OCI-LY7 (cell line): ENCODE data around the gene COL5A1. TPM values are rescaled to one million over a fixed set of nuclear protein-coding genes. Genes with fewer than 3 reads are reported as not detected.

ENCODE experiments used
- BruUV-seq: library from RNA; stranded (reverse); fragments of 400-500 nt; replicated peaks from 2 replicates; lab custom pipeline; 2021; lab: Mats Ljungman, UMichigan
- CTCF ChIA-PET: fragments of 300-600 bp; sonication (Branson Sonifier 250); formaldehyde crosslinking; loops from one replicate; lab custom pipeline; 2022; ENCODE audit warnings: antibody characterized with exemption; ENCODE audit not compliant: unreplicated experiment; lab: Charles Lee
- POLR2A ChIA-PET: fragments of 300-600 bp; sonication (Branson Sonifier 250); formaldehyde crosslinking; loops from one replicate; lab custom pipeline; 2022; ENCODE audit warnings: antibody characterized with exemption; lab: Charles Lee
- DNase-seq: peaks from one replicate; pipeline ENCODE4 v3.0.0-alpha.2; 2015; ENCODE audit warnings: low spot score
- H2AFZ ChIP-seq: fragments of 200-600 bp; sonication (generic), shearing (Covaris generic); 2 replicates; pipeline ENCODE4 v1.6.1; 2014; ENCODE audit warnings: mild to moderate bottlenecking, antibody characterized with exemption, low read length, moderate library complexity
- H3K27ac ChIP-seq: fragments of 200-600 bp; sonication (generic); 2 replicates; pipeline ENCODE4 v1.5.1; 2014; ENCODE audit warnings: mixed run types, low read depth, mild to moderate bottlenecking, moderate library complexity, low read length, inconsistent platforms; ENCODE audit not compliant: poor library complexity, severe bottlenecking
- H3K36me3 ChIP-seq: fragments of 200-600 bp; sonication (generic); 2 replicates; pipeline ENCODE4 v1.6.1; 2014; ENCODE audit warnings: mild to moderate bottlenecking, antibody characterized with exemption, low read length, moderate library complexity, mixed read lengths; ENCODE audit not compliant: insufficient read depth
- H3K4me1 ChIP-seq: fragments of 200-600 bp; sonication (generic); 2 replicates; pipeline ENCODE4 v1.5.1; 2014; ENCODE audit warnings: mild to moderate bottlenecking, low read length; ENCODE audit not compliant: insufficient read depth, poor library complexity, severe bottlenecking
- H3K4me2 ChIP-seq: fragments of 200-600 bp; sonication (generic); 2 replicates; pipeline ENCODE4 v1.6.1; 2014; ENCODE audit warnings: mild to moderate bottlenecking, low read length
- H3K4me3 ChIP-seq: fragments of 200-600 bp; sonication (generic); 2 replicates; pipeline ENCODE4 v1.5.1; 2014; ENCODE audit warnings: mild to moderate bottlenecking, low read depth, low read length; ENCODE audit not compliant: poor library complexity, severe bottlenecking
- H3K79me2 ChIP-seq: fragments of 200-600 bp; sonication (generic); 2 replicates; pipeline ENCODE4 v1.6.1; 2016; ENCODE audit warnings: low read depth, mild to moderate bottlenecking, low read length, moderate library complexity, mixed read lengths; ENCODE audit not compliant: insufficient read depth
- H3K9me2 ChIP-seq: fragments of 200-600 bp; sonication (generic); 2 replicates; pipeline ENCODE4 v1.6.1; 2016; ENCODE audit warnings: mild to moderate bottlenecking, low read length, mixed read lengths; ENCODE audit not compliant: insufficient read depth
- H3K9me3 ChIP-seq: fragments of 200-600 bp; sonication (generic); 2 replicates; pipeline ENCODE4 v1.6.1; 2014; ENCODE audit warnings: mild to moderate bottlenecking, mixed run types, low read length, mixed read lengths
- H4K20me1 ChIP-seq: fragments of 200-600 bp; sonication (generic); 2 replicates; pipeline ENCODE4 v1.6.1; 2014; ENCODE audit warnings: mild to moderate bottlenecking, antibody characterized with exemption, low read length, moderate library complexity, mixed read lengths; ENCODE audit not compliant: insufficient read depth
- EZH2phosphoT487 ChIP-seq: fragments of 200-600 bp; sonication (generic); IDR thresholded peaks from 2 replicates; pipeline ENCODE4 v1.6.1; 2018; ENCODE audit warnings: low read depth, borderline replicate concordance, mild to moderate bottlenecking, mixed run types, antibody characterized with exemption, low read length, moderate library complexity, mixed read lengths
- intact Hi-C: fragments of 100-400 bp; cut with micrococcal nuclease; formaldehyde crosslinking; loops from one replicate; pipeline ENCODE4 v1.10.0; 2022; ENCODE audit not compliant: unreplicated experiment
- total RNA-seq, 2 experiments: library from RNA; depleted of rRNA in 1 of 2; stranded (reverse); fragments of >200 nt in 1 of 2; shearing (Covaris generic) in 1 of 2; gene quantifications; 2 replicates each; pipeline ENCODE4 v1.2.3, GENCODE V29; 2014 to 2022
- TF ChIP-seq, protein P1 (sequence below): fragments of 200-600 bp; sonication (generic); conservative IDR thresholded peaks from 2 replicates; pipeline ENCODE4 v1.5.1; 2014; ENCODE audit warnings: mild to moderate bottlenecking, antibody characterized with exemption, low read length, moderate library complexity, mixed read lengths

Gene COL5A1
- total RNA-seq, 2 experiments from 2014 or later, result 12.2 to 28.6 TPM

DNA sequence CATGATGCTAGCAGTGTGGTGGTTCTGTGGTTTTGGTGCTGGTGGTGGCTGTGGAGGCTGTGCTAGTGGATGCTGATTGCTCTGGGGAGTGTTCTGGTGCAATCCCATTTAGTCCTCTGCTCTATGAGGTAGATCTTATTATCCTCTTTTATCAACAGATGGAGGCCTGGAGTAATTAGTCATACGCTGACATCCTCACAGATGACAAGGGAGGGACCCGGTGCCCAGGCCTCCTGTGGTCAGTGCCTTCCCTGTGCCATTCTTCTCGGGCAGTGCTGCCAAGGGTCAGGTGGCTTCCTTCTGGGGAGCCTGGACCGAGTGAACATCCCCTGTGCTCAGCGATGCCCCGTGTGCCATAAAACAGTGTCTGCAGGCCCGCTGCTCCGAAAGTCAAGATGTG, 74.5 kb downstream of the COL5A1 start:
- CTCF ChIA-PET, result no interaction called here
- H3K4me2 ChIP-seq, result no peak overlapping the region
- H3K4me1 ChIP-seq, result no peaks in the 10 kb centered on the region
- no peak for DNase-seq
- TF ChIP-seq, protein P1, sequence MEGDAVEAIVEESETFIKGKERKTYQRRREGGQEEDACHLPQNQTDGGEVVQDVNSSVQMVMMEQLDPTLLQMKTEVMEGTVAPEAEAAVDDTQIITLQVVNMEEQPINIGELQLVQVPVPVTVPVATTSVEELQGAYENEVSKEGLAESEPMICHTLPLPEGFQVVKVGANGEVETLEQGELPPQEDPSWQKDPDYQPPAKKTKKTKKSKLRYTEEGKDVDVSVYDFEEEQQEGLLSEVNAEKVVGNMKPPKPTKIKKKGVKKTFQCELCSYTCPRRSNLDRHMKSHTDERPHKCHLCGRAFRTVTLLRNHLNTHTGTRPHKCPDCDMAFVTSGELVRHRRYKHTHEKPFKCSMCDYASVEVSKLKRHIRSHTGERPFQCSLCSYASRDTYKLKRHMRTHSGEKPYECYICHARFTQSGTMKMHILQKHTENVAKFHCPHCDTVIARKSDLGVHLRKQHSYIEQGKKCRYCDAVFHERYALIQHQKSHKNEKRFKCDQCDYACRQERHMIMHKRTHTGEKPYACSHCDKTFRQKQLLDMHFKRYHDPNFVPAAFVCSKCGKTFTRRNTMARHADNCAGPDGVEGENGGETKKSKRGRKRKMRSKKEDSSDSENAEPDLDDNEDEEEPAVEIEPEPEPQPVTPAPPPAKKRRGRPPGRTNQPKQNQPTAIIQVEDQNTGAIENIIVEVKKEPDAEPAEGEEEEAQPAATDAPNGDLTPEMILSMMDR, result no peak
- TF ChIP-seq EZH2phosphoT487, result no peak
- no peak overlapping the region for H3K27ac ChIP-seq
- no peaks in the 10 kb centered on the region for H4K20me1 ChIP-seq
- no peaks in the 10 kb centered on the region for H3K9me3 ChIP-seq
- no peaks in the 10 kb centered on the region for H3K79me2 ChIP-seq
- intact Hi-C loops, result no loop called here
- POLR2A ChIA-PET, result no interaction called here
- BruUV-seq, result no TSS peak
- no peak overlapping the region for H2AFZ ChIP-seq
- H3K4me3 ChIP-seq, result no peak overlapping the region
- no peaks in the 10 kb centered on the region for H3K9me2 ChIP-seq
- no peaks in the 10 kb centered on the region for H3K36me3 ChIP-seq

DNA sequence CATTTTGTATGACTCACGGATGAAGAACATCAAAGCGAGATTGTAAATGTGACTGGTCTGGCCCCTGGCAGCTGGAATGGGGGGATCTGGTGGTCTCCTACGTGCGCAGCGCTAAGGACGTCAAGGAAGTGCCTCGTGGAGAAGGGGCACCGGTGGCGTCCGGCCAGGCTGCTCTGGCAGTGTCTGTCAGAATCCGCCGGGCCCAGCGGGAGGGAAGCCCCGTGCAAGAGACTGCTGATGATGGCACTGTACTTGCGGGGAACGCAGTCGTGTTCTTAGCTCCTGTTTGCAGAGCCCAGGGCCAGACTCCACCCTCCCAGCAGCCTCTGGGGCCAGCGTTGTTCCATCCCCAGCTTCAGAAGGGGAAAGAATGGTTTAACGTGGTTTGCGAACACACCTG, 75.5 kb downstream of the COL5A1 start:
- TF ChIP-seq EZH2phosphoT487, result no peak
- TF ChIP-seq, protein P1, result no peak
- H3K79me2 ChIP-seq, result no peaks in the 10 kb centered on the region
- no peaks in the 10 kb centered on the region for H3K36me3 ChIP-seq
- no peaks in the 10 kb centered on the region for H4K20me1 ChIP-seq
- BruUV-seq, result no TSS peak
- H3K4me2 ChIP-seq, result no peak overlapping the region
- intact Hi-C loops, result no loop called here
- ChIA-PET CTCF (no interaction called here), POLR2A (no interaction called here)
- no peak overlapping the region for H2AFZ ChIP-seq
- no peaks in the 10 kb centered on the region for H3K4me1 ChIP-seq
- H3K27ac ChIP-seq, result no peak overlapping the region
- DNase-seq, result no peak
- H3K9me3 ChIP-seq, result no peaks in the 10 kb centered on the region
- H3K9me2 ChIP-seq, result no peaks in the 10 kb centered on the region
- no peak overlapping the region for H3K4me3 ChIP-seq

DNA sequence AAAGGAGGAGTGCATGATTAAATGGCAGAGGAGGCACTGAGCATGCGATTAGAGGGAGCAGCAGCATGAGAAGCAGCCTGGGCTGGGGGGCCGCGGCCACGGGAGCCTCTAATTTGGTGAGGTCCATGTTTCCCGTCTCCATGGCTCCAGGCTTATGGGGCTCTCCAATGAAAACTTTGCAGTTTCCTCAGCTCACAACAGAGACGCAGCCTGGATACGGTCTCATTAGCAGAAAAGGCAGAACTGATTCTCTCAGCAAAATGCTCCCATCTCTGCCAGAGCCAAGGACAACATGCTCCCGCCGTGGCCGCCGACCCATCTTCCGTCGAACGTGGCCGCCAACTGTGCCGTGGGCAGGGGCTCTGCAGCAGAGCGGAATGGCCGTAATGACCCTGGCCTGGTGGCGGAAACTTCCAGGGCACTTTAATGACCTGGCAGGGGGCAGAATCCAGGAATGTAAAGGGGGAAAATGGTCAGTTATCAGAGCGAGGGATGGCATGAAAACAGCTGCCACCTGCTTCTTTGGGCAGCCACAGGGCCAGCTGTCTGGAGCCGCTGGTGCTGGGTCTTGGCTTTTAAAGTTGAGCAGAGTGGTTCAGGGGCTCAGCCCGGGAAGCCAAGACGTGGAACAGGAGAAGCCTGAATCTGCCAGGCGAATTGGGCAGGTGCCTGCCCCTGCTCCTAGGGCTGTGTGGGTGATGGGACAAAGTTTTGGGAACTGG, 76.5 kb downstream of the COL5A1 start:
- Histone ChIP-seq H4K20me1 (no peaks in the 10 kb centered on the region), H3K4me3 (no peak overlapping the region), H3K36me3 (no peaks in the 10 kb centered on the region), H3K9me2 (no peaks in the 10 kb centered on the region), H3K79me2 (no peaks in the 10 kb centered on the region), H3K4me1 (no peaks in the 10 kb centered on the region), H2AFZ (no peak overlapping the region), H3K4me2 (no peak overlapping the region), H3K27ac (no peak overlapping the region), H3K9me3 (no peaks in the 10 kb centered on the region)
- ChIA-PET POLR2A (no interaction called here), CTCF (no interaction called here)
- intact Hi-C loops, result no loop called here
- no peak for DNase-seq
- no TSS peak for BruUV-seq
- TF ChIP-seq EZH2phosphoT487, result no peak
- TF ChIP-seq, protein P1, result no peak
